Central memory CD8-positive, alpha-beta T cell (primary cell): Measurements from ENCODE around the gene ARHGAP22.
"Not testable (repeated sequence)": the region's sequence is repeated elsewhere in the genome, so short reads cannot be mapped to it uniquely, and the experiment has no call there.

Experiments used
- ATAC-seq: fragments of 150-1000 bp; cut with Tn5 transposase; replicated peaks from 2 replicates; pipeline ENCODE4 v1.10.0; 2022; ENCODE audit warnings: mild to moderate bottlenecking, moderate FRiP score, moderate number of reproducible peaks; ENCODE audit not compliant: poor library complexity, severe bottlenecking; ENCODE audit errors: extremely low read depth
- DNase-seq, 2 donors: peaks; one replicate each; pipeline ENCODE4 v3.0.0; 2021; ENCODE audit warnings: low spot score in 2 of 2
- H3K27ac Mint-ChIP-seq: one replicate; pipeline ENCODE4 v1.8.0; 2022; ENCODE audit warnings: low read depth, mild to moderate bottlenecking, moderate library complexity, mixed read lengths
- H3K27me3 Mint-ChIP-seq: one replicate; pipeline ENCODE4 v1.8.0; 2022; ENCODE audit warnings: mixed read lengths
- H3K36me3 Mint-ChIP-seq: one replicate; pipeline ENCODE4 v1.8.0; 2022; ENCODE audit warnings: mild to moderate bottlenecking, moderate library complexity, mixed read lengths; ENCODE audit not compliant: insufficient read depth
- H3K4me1 Mint-ChIP-seq: one replicate; pipeline ENCODE4 v1.8.0; 2022; ENCODE audit warnings: mixed read lengths
- H3K4me3 Mint-ChIP-seq: one replicate; pipeline ENCODE4 v1.8.0; 2022; ENCODE audit warnings: mild to moderate bottlenecking, moderate library complexity, mixed read lengths
- H3K9me3 Mint-ChIP-seq: one replicate; pipeline ENCODE4 v1.8.0; 2022; ENCODE audit warnings: mixed read lengths

Gene ARHGAP22

DNA sequence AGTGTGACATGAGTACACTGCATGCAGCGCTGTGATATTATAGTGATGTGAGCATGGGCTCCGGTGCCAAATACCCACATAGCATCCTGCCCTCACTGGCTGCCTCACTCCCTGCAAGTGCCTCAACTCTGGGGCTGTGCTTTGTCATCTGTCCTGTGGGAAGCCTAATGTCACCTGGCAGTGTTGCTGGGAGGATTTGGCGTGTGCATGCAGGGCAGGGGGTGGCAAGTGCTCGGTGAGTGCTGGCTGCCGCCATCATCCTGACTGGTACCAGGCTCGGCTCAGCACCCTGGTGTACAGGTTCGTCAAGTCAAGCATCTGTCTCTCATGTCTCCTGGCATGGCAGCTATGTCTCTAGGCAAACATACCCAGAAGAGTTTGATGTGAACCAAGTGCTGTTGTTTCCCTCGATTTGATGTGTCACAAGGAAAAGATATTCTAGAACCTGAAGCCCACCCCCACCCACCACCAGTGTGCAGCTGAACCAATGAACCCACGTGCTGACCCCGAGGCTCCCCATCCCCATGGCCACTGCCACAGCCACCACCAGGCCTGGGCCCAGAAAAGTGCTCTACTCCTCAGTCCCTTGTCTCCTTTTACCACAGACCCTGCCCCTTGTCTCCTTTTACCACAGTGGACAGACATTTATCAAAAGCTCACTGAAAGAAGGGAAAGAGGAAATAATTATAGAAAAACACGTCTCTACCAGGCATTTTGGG, 162.6 kb downstream of the ARHGAP22 start:
- no peak for ATAC-seq
- peaks cover 4% of the 10 kb centered on the region for H3K4me1 Mint-ChIP-seq
- no peak overlapping the region for H3K27ac Mint-ChIP-seq
- DNase-seq, result no peak
- H3K27me3 Mint-ChIP-seq, result peaks cover 7% of the 10 kb centered on the region
- no peaks in the 10 kb centered on the region for H3K9me3 Mint-ChIP-seq
- H3K36me3 Mint-ChIP-seq, result peaks cover 3% of the 10 kb centered on the region
- H3K4me3 Mint-ChIP-seq, result no peak overlapping the region

DNA sequence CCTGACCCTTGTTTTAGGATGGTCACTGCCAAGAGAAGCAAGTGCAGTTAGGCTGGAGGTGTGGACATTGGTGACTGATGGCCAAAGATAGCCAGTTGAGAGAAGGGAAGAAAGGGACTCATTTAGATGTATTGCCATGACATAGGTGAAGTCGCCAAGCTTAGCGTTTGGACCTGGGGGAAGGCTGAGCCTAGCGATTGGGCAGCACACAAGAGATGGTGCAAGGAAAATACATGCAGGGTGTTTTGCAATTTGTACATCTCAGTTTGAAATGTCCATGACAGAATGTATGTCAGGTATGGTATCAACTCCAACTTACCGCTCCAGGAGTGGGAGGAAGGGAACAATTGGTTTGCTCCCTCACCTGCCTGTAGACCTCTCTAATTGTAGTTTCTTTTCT, 164.1 kb downstream of the ARHGAP22 start:
- Mint-ChIP-seq H3K36me3 (peaks cover 2% of the 10 kb centered on the region), H3K27me3 (no peaks in the 10 kb centered on the region), H3K27ac (no peak overlapping the region), H3K4me1 (no peaks in the 10 kb centered on the region), H3K4me3 (no peak overlapping the region), H3K9me3 (no peaks in the 10 kb centered on the region)
- no peak for ATAC-seq
- no peak for DNase-seq

DNA sequence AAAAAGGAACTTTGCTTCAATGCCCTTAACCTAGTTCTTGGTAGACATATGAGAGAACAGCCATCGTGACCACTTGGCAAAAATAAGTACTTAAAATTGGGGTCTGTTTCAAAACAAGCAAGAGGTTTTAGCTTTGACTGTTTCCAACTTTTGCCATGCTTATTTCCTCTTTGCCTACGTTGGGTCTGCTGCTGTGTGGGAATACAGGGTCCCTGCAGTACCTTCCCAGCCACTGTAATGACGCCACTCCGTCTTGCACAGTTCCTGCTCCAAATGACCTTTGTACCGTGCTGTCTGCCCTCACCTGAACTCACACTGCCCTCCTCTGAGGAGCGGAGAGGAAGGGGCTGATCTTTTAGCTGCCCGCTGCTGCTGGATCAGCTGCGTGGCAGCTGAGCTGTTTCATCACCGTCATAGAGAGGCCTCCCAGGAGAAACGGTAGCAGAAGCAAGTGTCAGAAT, 165.3 kb downstream of the ARHGAP22 start:
- no peaks in the 10 kb centered on the region for H3K4me1 Mint-ChIP-seq
- no peaks in the 10 kb centered on the region for H3K27me3 Mint-ChIP-seq
- DNase-seq (no peak), ATAC-seq (no peak)
- H3K4me3 Mint-ChIP-seq, result no peak overlapping the region
- peaks cover 2% of the 10 kb centered on the region for H3K36me3 Mint-ChIP-seq
- no peaks in the 10 kb centered on the region for H3K9me3 Mint-ChIP-seq
- H3K27ac Mint-ChIP-seq, result no peak overlapping the region

DNA sequence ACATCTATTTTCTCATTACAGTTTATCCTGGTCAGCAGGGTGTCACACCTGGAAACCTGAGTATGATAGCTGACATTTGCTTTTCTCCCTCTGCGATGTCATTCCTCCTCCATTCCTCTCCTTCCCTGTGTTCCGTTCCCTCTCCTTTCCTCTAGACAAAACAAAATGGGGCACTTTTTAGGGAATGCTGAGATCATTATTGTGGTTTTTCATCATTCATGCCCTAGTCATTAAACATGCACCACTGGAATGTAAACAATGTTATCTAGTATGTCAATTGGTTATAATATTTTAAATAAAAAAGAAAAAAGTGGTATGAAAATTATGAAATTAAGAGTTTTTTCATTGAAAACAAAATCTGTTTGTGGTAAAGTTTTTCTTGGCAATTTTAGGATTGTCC, 165.8 kb downstream of the ARHGAP22 start:
- Mint-ChIP-seq H3K9me3 (no peaks in the 10 kb centered on the region), H3K27me3 (no peaks in the 10 kb centered on the region), H3K36me3 (peaks cover 4% of the 10 kb centered on the region), H3K27ac (no peak overlapping the region), H3K4me3 (no peak overlapping the region), H3K4me1 (no peaks in the 10 kb centered on the region)
- no peak for DNase-seq
- ATAC-seq, result no peak

DNA sequence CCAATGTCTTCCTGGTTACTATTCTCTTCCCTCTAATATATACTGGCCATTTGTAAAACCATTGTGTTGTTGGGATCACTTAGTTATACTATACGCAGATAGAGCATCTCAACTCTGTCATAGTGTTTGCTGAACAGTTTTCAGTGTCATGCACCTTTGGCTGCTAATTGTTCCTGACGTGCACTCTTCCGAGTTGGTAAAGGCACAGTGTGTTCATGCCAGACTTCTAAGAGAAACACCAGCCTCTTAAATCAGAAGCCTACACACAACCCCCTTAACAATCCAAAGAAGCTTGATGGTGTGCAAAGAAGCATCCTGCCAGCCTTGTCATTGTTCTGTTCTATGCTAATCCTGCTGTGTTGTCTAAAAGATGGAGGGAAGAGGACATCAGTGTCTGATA, 167.3 kb downstream of the ARHGAP22 start:
- H3K4me1 Mint-ChIP-seq, result no peaks in the 10 kb centered on the region

DNA sequence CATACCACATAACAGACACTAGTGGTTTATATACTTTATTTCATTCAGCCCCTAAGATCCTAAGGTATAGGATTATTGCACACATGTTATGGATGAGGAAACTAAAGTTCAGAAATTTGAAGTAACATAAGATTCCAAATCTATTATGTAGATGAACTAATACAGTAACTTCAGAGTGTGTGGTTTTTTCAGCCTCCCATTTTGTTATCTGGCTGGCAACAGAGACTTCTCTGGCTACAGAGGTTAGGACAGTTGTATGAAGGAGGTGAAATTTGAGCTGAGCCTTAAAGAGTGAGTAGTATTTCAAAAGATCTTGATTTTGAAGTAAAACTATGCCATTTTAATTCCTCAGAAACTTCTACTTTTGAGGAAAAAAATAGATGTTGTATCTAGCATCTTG, 173.0 kb downstream of the ARHGAP22 start:
- no peaks in the 10 kb centered on the region for H3K9me3 Mint-ChIP-seq
- H3K4me1 Mint-ChIP-seq, result no peaks in the 10 kb centered on the region
- DNase-seq, result no peak
- no peak overlapping the region for H3K27ac Mint-ChIP-seq
- no peak overlapping the region for H3K4me3 Mint-ChIP-seq
- no peak for ATAC-seq
- no peaks in the 10 kb centered on the region for H3K27me3 Mint-ChIP-seq
- peaks cover 19% of the 10 kb centered on the region for H3K36me3 Mint-ChIP-seq

More for the DNA sequence above, 167.3 kb downstream of the ARHGAP22 start:
- DNase-seq (no peak), ATAC-seq (no peak)
- Mint-ChIP-seq H3K9me3 (no peaks in the 10 kb centered on the region), H3K4me3 (no peak overlapping the region), H3K27ac (no peak overlapping the region), H3K27me3 (no peaks in the 10 kb centered on the region), H3K36me3 (peaks cover 4% of the 10 kb centered on the region)

DNA sequence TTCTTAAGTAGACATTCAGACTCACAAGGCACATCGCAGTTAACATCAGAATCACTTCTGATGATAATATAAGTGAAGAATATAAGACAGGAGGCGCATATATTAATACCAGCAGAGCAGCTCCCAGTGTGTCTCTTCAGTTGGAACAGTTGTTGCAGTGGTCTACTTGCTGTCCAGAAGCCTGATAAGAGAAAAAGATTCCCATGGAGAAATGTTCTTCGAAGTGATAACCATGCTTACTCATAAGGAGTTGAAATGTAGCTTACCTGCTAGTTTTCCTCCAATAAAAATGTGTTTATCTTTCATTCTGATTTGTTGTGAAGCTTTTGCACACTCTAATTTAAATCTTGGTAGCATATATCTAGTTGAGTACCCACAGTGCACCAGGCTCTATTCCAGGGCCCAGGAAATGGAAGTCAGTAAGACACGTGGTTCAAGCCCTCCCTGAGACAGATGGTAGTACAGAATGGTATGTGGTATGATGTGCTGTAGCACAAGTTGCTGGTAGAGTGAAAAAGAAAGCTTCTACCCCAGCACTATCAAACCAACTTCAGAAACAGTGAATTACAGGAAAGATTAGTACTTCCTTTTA, 174.4 kb downstream of the ARHGAP22 start:
- Mint-ChIP-seq H3K9me3 (no peaks in the 10 kb centered on the region), H3K4me3 (no peak overlapping the region), H3K27me3 (no peaks in the 10 kb centered on the region), H3K4me1 (no peaks in the 10 kb centered on the region), H3K27ac (no peak overlapping the region), H3K36me3 (peaks cover 25% of the 10 kb centered on the region)
- no peak for ATAC-seq
- no peak for DNase-seq

DNA sequence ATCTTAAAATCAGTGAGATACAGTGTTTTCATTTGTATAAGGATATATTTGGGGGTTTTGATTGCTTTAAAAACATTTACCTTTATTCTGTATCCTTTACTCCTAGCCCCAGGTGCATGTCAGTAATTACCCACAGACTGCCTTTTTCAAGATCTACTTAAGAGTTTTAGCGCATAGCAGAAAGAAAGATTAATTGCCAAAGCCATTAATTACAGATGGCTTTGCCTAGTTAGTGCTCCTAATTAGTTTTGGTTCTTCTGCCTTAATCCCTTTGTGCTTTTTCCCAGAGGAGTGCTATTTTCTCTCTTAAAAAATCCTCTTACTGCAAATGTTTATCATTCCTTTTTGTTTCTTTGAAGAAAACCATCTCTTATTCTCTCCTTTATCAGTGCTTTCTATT, 175.6 kb downstream of the ARHGAP22 start:
- no peaks in the 10 kb centered on the region for H3K4me1 Mint-ChIP-seq
- ATAC-seq, result no peak
- no peak for DNase-seq
- H3K36me3 Mint-ChIP-seq, result peaks cover 23% of the 10 kb centered on the region
- no peak overlapping the region for H3K4me3 Mint-ChIP-seq
- H3K9me3 Mint-ChIP-seq, result no peaks in the 10 kb centered on the region
- H3K27me3 Mint-ChIP-seq, result no peaks in the 10 kb centered on the region
- no peak overlapping the region for H3K27ac Mint-ChIP-seq

DNA sequence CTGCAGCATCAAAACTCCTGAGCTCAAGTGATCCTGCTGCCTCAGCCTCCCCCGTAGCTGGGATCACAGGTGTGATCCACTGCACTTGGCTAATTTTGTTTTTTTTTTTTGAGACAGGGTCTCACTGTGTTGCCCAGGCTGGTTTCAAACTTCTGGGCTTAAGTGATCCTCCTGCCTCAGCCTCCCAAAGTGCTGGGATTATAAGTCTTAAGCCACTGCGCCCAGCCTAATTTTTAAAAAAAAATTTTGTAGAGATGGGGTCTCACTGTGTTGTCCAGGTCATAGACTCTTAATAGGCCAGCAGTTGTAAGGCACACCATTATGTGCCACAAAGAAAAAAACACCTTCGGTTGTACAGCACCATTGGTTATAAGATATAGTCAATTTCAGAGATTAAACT, 176.0 kb downstream of the ARHGAP22 start:
- H3K4me1 Mint-ChIP-seq, result no peaks in the 10 kb centered on the region
- H3K4me3 Mint-ChIP-seq, result no peak overlapping the region
- no peak for DNase-seq
- no peaks in the 10 kb centered on the region for H3K27me3 Mint-ChIP-seq
- H3K27ac Mint-ChIP-seq, result no peak overlapping the region
- ATAC-seq, result no peak
- H3K36me3 Mint-ChIP-seq, result peaks cover 23% of the 10 kb centered on the region
- H3K9me3 Mint-ChIP-seq, result no peaks in the 10 kb centered on the region

DNA sequence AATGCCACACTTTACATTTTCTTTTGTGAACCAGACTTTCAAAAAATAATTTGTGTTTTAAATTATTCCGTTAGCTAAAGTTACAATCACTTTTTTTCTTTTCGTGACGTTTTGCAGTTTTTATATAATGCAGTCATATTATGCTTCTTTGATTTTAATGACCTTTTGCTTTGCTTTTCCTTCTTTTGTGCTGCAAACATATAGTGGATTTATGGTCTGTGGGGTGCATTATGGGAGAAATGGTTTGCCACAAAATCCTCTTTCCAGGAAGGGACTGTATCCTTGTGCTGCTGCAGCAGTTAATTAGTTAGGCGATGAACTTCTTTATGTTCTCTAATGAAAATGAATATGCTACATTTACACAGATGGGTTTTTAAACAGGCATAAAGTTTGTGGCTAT, 181.0 kb downstream of the ARHGAP22 start:
- Mint-ChIP-seq H3K36me3 (peaks cover 19% of the 10 kb centered on the region), H3K27ac (no peak overlapping the region)

DNA sequence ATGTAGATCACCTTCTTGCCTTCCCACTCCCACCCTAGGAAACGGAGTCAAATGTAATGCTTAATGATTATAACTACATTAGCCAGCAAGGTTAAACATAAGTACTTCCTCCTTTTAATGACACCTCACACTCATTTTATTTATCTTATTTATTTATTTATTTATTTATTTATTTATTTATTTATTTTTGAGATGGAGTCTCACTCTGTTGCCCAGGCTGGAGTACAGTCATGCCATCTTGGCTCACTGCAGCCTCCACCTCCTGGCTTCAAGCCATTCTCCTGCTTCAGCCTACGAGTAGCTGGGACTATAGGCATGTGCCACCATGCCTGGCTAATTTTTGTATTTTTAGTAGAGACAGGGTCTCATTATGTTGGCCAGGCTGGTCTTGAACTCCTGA, 183.0 kb downstream of the ARHGAP22 start:
- H3K4me3 Mint-ChIP-seq, ATAC-seq, H3K27me3 Mint-ChIP-seq, H3K4me1 Mint-ChIP-seq, DNase-seq, H3K27ac Mint-ChIP-seq, H3K9me3 Mint-ChIP-seq: not testable (repeated sequence)
- peaks cover 10% of the 10 kb centered on the region for H3K36me3 Mint-ChIP-seq

More for the DNA sequence above, 181.0 kb downstream of the ARHGAP22 start:
- Mint-ChIP-seq H3K9me3 (no peaks in the 10 kb centered on the region), H3K4me3 (no peak overlapping the region), H3K27me3 (no peaks in the 10 kb centered on the region), H3K4me1 (no peaks in the 10 kb centered on the region)
- no peak for ATAC-seq
- DNase-seq, result no peak

DNA sequence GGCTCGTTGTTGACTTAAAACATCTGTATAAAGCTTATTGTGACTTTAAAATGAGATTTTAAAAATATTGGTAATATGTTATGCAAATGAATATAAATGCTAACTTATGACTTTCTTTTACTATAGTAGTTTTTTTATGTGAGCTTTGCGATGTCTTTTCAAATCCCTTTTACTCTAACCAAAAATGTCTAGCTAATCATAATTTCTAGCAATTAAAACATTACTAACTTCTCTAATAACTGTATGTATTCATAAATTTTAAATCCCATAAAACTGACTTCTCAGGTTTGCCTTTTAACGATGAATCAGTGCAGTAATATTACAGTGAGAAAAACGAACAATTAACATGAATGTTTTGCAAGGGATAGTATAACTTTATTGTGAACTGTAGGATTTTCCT, 185.2 kb downstream of the ARHGAP22 start:
- H3K4me3 Mint-ChIP-seq, result no peak overlapping the region
- H3K36me3 Mint-ChIP-seq, result peaks cover 4% of the 10 kb centered on the region
- H3K27ac Mint-ChIP-seq, result no peak overlapping the region
- no peaks in the 10 kb centered on the region for H3K4me1 Mint-ChIP-seq
- H3K27me3 Mint-ChIP-seq, result no peaks in the 10 kb centered on the region
- H3K9me3 Mint-ChIP-seq, result no peaks in the 10 kb centered on the region
- DNase-seq, result no peak
- ATAC-seq, result no peak

DNA sequence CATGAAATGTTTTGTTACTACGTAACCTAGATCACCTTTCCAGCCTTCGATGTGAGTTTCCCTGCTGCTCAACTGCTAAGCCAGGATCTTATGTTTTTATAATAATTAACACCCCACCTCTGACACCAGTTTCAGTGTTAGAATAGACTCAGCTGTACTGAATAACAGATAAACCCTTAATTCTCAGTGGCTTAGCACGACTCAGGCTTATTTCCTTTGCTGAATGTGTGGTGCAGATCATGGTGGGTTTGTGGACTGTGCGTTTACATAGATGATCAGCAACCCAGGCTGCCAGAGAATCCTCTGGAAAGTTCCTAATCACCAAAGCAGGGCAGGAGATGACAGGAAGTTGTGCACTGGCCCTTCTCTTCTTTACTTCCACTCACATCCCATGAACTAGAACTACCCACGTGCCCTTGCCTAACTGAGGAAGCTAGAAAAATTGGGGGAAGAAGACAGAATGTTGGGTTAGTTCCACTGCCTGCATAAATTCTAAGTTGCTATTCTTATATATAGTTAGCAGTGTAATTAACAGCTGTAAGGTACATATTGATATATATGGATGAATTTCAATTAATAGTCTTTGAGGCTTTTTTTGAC, 186.6 kb downstream of the ARHGAP22 start:
- DNase-seq, result no peak
- Mint-ChIP-seq H3K4me1 (no peaks in the 10 kb centered on the region), H3K27ac (no peak overlapping the region), H3K9me3 (no peaks in the 10 kb centered on the region), H3K36me3 (peaks cover 6% of the 10 kb centered on the region), H3K27me3 (no peaks in the 10 kb centered on the region), H3K4me3 (no peak overlapping the region)
- no peak for ATAC-seq
